Measurements from ENCODE around the gene EOLA1. TPM values are rescaled to one million over a fixed set of nuclear protein-coding genes. Genes with fewer than 3 reads are reported as not detected.

EOLA1 gene
- total and polyA plus RNA-seq, 3 donors from 2014 or later = 10.6 to 13.4 (median 12.0) TPM

- peak overlapping the region; percentile 79 to 85 for H3K27ac ChIP-seq
- H3K9me3 ChIP-seq = no peaks in the 10 kb centered on the region
- no peak for TF ChIP-seq CTCF (IDR thresholded peaks at IDR 0.05)
- TF ChIP-seq POLR2A (IDR thresholded peaks at IDR 0.05) = no peak
- DNase-seq = no peak
- H3K27me3 ChIP-seq = no peaks in the 10 kb centered on the region
- 13 to 28% methylated on average over 6 to 10 of the region's 10 CpGs for WGBS, 2 donors
- H3K36me3 ChIP-seq (ENCODE audit: low read depth, missing control alignments) = no peaks in the 10 kb centered on the region
- intact Hi-C loops (cut with DNase I; ENCODE audit: low total_unique reads) = no loop called here
- H3K4me1 ChIP-seq = no peaks in the 10 kb centered on the region
- peak overlapping the region; percentile 53 to 66 for H3K4me3 ChIP-seq
These were observed 36.4 kb upstream of the EOLA1 start for GRCh38 chrX:149504226-149504914.

GRCh38 chrX:149504915-149505651, 35.7 kb upstream of the EOLA1 start, which contains the start of gene IDS:
IDS (minus strand) TSS chrX:149505306; CDS start chrX:149505137, 169 bp downstream.
- WGBS, 2 donors = 1% methylated on average over 13 to 16 of the region's 54 CpGs
- H3K4me1 ChIP-seq = no peaks in the 10 kb centered on the region
- TF ChIP-seq CTCF (IDR thresholded peaks at IDR 0.05) (no peak), POLR2A (IDR thresholded peaks at IDR 0.05) (peak; percentile 51)
- DNase-seq = peak; percentile 92
- intact Hi-C loops (cut with DNase I; ENCODE audit: low total_unique reads) = no loop called here
- no peaks in the 10 kb centered on the region for H3K27me3 ChIP-seq
- no peaks in the 10 kb centered on the region for H3K36me3 ChIP-seq (ENCODE audit: low read depth, missing control alignments)
- peak within 1 kb of the TSS; percentile 53 to 66 for H3K4me3 ChIP-seq
- H3K27ac ChIP-seq = peak within 1 kb of the TSS; percentile 79 to 85
- H3K9me3 ChIP-seq = no peaks in the 10 kb centered on the region

- Histone ChIP-seq H3K27me3 (no peaks in the 10 kb centered on the region), H3K9me3 (no peaks in the 10 kb centered on the region), H3K4me3 (peak overlapping the region in 1 of 2 donors; percentile 66), H3K4me1 (no peaks in the 10 kb centered on the region), H3K27ac (no peak overlapping the region), H3K36me3 (ENCODE audit: low read depth, missing control alignments) (no peaks in the 10 kb centered on the region)
- 68 to 76% methylated on average over 7 to 9 of the region's 9 CpGs for whole genome bisulfite sequencing, 2 donors
- intact Hi-C loops (cut with DNase I; ENCODE audit: low total_unique reads) = no loop called here
- TF ChIP-seq POLR2A (IDR thresholded peaks at IDR 0.05) = no peak
- TF ChIP-seq CTCF (IDR thresholded peaks at IDR 0.05) = no peak
- no peak for DNase-seq
These were observed 35.1 kb upstream of the EOLA1 start for GRCh38 chrX:149505671-149506070.

GRCh38 chrX:149506349-149506748, 34.5 kb upstream of the EOLA1 start:
- intact Hi-C loops (cut with DNase I; ENCODE audit: low total_unique reads) = no loop called here
- Histone ChIP-seq H3K4me1 (no peaks in the 10 kb centered on the region), H3K27ac (no peak overlapping the region), H3K36me3 (ENCODE audit: low read depth, missing control alignments) (no peaks in the 10 kb centered on the region), H3K4me3 (no peak overlapping the region), H3K27me3 (no peaks in the 10 kb centered on the region), H3K9me3 (no peaks in the 10 kb centered on the region)
- TF ChIP-seq CTCF (IDR thresholded peaks at IDR 0.05) (no peak), POLR2A (IDR thresholded peaks at IDR 0.05) (no peak)
- 80 to 95% methylated on average over 2 of the region's 2 CpGs for WGBS, 2 donors
- DNase-seq = no peak
